BJ (cell line): ENCODE measurements around the gene SLC9A3. TPM values are rescaled to one million over a fixed set of nuclear protein-coding genes. Genes with fewer than 3 reads are reported as not detected.

Experiments used
- CTCF ChIA-PET: fragments of 350-600 bp; formaldehyde crosslinking; extraction: SDS; loops from one replicate; lab custom pipeline; 2021; ENCODE audit warnings: antibody characterized with exemption, inconsistent platforms; lab: Yijun Ruan, JAX
- POLR2A ChIA-PET: fragments of 300-600 bp; sonication (Branson Sonifier 250); formaldehyde crosslinking; extraction: SDS; loops from one replicate; lab custom pipeline; 2021; ENCODE audit warnings: antibody characterized with exemption; lab: Charles Lee
- DNase-seq: peaks from one replicate; pipeline ENCODE4 v3.0.0-alpha.2; 2011; ENCODE audit warnings: low read depth
- H3K27me3 ChIP-seq: 2 replicates; pipeline ENCODE4 v1.6.0; 2011; ENCODE audit warnings: low read length; ENCODE audit not compliant: control insufficient read depth, insufficient read depth
- H3K36me3 ChIP-seq: 2 replicates; pipeline ENCODE4 v1.5.1; 2011; ENCODE audit warnings: low read length; ENCODE audit not compliant: control insufficient read depth, insufficient read depth
- H3K4me3 ChIP-seq: 2 replicates; pipeline ENCODE4 v1.5.1; 2011; ENCODE audit warnings: low read depth, mild to moderate bottlenecking, control low read depth, low read length
- CTCF ChIP-seq: IDR thresholded peaks from 2 replicates; pipeline ENCODE4 v1.5.1; 2011; ENCODE audit warnings: low read depth, mild to moderate bottlenecking, control low read depth, inconsistent platforms, low read length, moderate library complexity; ENCODE audit not compliant: insufficient read depth
- polyA plus RNA-seq: library from polyadenylated mRNA; depleted of rRNA; stranded (reverse); fragments of >200 nt; gene quantifications from 2 replicates; pipeline ENCODE4 v1.2.3, GENCODE V29; 2011

Gene SLC9A3
- polyA plus RNA-seq, 1 experiment = 1.2 TPM

DNA sequence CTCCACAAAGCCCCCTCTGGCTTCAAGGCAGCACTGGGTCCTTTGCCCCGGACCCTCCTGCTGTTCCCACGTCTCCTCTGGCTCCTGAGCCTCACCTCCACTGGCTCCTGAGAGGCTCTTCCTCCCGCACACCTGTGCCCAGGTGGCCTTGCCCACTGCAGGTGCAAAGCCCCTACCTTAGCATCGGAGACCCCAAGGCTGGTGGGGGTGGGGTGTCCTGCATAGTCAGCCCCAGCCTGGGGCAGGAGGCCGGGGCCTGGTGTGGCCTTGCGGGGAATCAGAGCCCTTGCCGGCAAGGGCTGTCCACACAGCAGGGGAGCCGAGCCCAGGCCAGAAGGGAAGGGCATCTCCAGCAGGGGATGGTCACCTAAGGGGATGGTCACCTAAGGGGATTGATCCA lies 46.6 kb upstream of the SLC9A3 start:
- TF ChIP-seq CTCF = no peak
- H3K4me3 ChIP-seq = no peak overlapping the region
- H3K36me3 ChIP-seq = no peaks in the 10 kb centered on the region
- no peak for DNase-seq
- H3K27me3 ChIP-seq = peaks cover 28% of the 10 kb centered on the region
- ChIA-PET CTCF (no interaction called here), POLR2A (no interaction called here)

DNA sequence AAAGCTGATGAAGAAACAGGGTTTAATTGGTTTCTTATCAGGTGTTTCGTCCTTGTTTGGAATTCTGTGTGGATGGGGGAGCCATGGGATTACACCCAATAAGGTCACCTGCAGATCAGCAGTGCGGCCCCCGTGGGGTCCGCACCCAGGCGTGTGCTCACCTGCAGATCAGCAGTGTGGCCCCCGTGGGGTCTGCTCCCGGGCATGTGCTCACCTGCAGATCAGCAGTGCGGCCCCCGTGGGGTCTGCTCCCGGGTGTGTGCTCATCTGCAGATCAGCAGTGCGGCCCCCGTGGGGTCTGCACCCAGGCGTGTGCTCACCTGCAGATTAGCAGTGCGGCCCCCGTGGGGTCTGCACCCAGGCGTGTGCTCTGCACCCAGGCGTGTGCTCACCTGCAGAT lies 46.2 kb upstream of the SLC9A3 start:
- ChIA-PET POLR2A (no interaction called here), CTCF (no interaction called here)
- no peak for TF ChIP-seq CTCF
- Histone ChIP-seq H3K4me3 (no peak overlapping the region), H3K36me3 (no peaks in the 10 kb centered on the region), H3K27me3 (peaks cover 30% of the 10 kb centered on the region)
- no peak for DNase-seq

DNA sequence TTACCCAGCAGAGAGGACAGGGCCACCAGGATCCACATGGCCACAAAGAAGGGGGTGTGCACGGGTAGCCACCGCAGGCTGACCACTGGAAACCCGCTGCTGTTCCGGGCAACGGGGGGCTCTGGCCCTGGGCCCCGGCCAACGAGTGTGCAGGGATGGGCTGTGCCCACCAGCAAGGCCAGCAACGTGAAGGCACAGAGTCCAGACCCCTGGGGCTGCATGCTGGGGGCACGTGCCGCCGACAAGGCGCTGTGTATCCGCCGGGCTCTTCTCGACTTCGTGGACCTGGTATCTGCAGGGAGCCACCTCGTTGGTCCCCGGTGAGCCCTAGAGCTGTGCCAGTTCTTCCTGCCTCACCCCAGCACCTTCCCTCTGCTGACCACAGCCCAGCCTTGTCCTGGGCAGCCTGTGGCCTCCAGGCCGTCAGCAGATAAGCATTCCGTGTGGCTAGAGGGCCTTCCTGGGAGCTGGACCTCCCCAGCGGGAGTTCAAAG lies 45.7 kb upstream of the SLC9A3 start:
- ChIA-PET CTCF (no interaction called here), POLR2A (no interaction called here)
- TF ChIP-seq CTCF = no peak
- Histone ChIP-seq H3K36me3 (no peaks in the 10 kb centered on the region), H3K27me3 (peaks cover 28% of the 10 kb centered on the region), H3K4me3 (no peak overlapping the region)
- no peak for DNase-seq

GRCh38 chr5:569358-569867 lies 45.2 kb upstream of the SLC9A3 start:
- CTCF ChIA-PET = no interaction called here
- POLR2A ChIA-PET = no interaction called here

GRCh38 chr5:568809-569208 lies 44.6 kb upstream of the SLC9A3 start:
- ChIA-PET POLR2A (no interaction called here), CTCF (interaction anchor here (0.8 kb wide), 1 partner anchor 9 kb away, joined by 4 read pairs; no protein-coding TSS in a partner anchor)
- no peak overlapping the region for H3K4me3 ChIP-seq
- no peaks in the 10 kb centered on the region for H3K36me3 ChIP-seq
- TF ChIP-seq CTCF = no peak
- no peak for DNase-seq
- peaks cover 25% of the 10 kb centered on the region for H3K27me3 ChIP-seq

More at GRCh38 chr5:569358-569867, 45.2 kb upstream of the SLC9A3 start:
- TF ChIP-seq CTCF = no peak
- Histone ChIP-seq H3K36me3 (no peaks in the 10 kb centered on the region), H3K27me3 (peaks cover 28% of the 10 kb centered on the region), H3K4me3 (no peak overlapping the region)
- no peak for DNase-seq
